ENCODE data around the gene ADAMTS10.
"Not testable (repeated sequence)": the region's sequence is repeated elsewhere in the genome, so short reads cannot be mapped to it uniquely, and the experiment has no call there.

ADAMTS10 gene

DNA sequence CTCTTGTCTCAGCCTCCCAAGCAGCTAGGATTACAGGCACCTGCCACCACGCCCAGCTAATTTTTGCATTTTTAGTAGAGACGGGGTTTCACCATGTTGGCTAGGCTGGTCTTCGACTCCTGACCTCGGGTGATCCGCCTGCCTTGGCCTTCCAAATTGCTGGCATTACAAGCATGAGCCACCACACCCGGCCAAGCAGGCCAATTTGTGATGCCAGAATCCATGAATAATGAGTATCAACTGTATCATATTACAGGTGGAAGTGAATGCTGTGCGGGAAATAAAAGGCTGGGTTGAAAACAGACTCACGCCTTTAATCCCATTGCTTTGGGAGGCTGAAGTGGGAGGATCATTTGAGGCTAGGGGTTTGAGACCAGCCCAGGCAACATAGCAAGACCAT lies 16.3 kb upstream of the ADAMTS10 start:
- no peak for DNase-seq (ENCODE audit: low spot score)

DNA sequence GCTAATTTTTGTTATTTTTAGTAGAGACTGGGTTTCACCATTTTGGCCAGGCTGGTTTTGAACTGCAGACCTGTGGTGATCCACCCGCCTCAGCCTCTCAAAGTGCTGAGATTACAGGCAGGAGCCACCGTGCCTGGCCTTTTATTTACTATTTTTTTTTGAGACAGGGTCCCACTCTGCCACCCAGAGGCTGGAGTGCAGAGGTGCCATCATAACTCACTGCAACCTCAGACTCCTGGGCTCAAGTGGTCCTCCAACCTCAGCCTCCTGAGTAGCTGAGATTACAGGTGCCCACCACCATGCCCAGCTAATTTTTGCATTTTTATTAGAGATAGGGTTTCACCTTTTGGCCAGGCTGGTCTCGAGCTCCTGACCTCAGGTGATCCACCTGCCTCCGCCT lies 12.4 kb upstream of the ADAMTS10 start:
- not testable (repeated sequence) for DNase-seq (ENCODE audit: low spot score)

DNA sequence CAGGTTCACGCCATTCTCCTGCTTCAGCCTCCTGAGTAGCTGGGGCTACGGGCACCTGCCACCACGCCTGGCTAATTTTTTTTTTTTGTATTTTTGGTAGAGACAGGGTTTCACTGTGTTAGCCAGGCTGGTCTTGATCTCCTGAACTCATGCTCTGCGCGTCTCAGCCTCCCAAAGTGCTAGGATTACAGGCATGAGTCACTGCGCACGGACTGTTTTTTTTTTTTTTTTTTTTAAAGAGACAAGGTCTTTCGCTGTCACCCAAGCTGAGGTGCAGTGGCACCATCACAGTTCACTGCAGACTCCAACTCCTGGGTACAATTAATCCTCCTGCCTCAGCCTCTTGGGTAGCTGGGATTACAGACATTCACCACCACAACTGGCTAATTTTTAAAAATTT lies 8.2 kb upstream of the ADAMTS10 start:
- DNase-seq (ENCODE audit: low spot score) = no peak

DNA sequence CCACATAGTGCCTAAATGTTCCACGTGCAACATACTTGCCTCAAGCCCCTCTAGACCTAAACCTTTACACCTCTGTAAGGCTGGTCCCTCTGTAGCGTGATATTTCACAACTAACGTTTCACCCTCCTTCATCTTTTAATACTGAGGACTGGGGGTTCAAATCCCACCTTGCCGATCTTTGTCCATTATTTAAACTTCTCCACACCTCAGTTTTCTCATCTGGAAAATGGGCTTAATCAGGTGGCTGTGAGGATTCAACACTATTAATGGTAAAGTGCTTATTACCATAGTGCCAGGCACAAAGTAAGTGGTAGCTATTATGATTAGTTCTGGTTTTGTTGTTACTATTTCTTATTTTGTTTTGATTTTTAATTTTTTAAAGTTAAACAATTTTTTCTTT lies 7.5 kb upstream of the ADAMTS10 start:
- no peak for DNase-seq (ENCODE audit: low spot score)

DNA sequence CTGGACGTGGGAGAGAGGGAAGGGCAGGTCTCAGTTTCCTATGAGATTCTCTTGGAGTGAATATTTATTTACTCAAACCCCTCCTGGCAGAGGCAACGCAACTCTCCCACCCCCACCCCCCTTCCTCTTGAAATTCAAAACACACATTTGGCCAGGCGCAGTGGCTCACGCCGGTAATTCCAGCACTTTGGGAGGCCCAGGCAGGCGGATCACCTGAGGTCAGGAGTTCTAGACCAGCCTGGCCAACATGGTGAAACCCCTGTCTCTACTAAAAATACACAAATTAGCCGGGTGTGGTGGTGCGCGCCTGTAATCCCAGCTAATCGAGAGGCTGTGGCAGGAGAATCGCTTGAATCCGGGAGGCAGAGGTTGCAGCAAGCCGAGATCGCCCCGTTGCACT lies 6.8 kb upstream of the ADAMTS10 start:
- not testable (repeated sequence) for DNase-seq (ENCODE audit: low spot score)

DNA sequence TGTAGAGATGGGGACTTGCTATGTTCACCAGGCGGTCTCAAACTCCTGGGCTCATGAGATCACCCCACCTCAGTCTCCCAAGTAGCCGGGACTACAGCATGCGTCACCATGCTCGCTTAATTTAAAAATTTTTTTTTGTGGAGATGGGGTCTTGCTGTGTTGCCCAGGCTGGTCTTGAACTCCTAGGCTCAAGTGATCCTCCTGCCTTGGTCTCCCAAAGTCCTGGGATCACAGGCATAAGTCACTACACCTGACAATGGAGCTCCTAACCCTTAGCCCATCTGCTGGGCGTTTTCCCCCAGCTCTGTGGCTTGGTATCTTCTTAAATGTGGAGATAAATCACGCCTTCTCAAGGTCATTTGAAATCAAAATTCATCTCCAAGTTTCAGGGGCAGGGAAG lies 6.3 kb upstream of the ADAMTS10 start:
- DNase-seq (ENCODE audit: low spot score) = no peak

DNA sequence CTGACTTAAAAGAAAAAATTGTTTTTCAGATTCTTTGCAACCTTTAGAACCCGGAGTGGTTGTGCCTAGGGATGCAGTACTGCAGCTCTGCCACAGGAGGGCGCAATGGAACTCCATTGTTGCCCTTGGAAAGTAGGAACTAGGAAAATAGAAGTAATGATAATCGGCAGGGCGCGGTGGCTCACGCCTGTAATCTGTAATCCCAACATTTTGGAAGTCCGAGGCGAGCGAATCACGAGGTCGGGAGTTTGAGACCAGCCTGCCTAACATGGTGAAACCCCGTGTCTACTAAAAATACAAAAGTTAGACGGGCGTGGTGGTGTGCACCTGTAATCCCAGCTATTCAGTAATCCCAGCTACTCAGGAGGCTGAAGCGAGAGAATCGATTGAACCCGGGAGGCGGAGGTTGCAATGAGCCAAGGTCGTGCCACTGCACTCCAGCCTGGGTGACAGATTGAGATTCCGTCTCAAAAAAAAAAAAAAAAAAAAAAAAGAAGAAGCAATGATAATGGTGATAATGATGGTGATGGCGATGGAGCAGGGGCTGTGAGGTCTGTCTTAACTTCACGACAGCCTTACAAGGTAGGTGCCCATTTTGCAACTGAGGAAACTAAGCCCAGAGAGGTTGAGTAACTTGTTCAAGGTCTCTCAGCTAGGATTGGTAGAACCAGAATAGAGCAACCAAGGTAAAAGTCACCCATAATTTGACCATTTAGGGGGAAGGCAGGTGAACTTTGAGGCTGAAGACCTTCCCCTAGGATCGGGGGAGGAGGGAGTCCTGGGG lies 5.5 kb upstream of the ADAMTS10 start:
- peak; percentile 68 for DNase-seq (ENCODE audit: low spot score)

DNA sequence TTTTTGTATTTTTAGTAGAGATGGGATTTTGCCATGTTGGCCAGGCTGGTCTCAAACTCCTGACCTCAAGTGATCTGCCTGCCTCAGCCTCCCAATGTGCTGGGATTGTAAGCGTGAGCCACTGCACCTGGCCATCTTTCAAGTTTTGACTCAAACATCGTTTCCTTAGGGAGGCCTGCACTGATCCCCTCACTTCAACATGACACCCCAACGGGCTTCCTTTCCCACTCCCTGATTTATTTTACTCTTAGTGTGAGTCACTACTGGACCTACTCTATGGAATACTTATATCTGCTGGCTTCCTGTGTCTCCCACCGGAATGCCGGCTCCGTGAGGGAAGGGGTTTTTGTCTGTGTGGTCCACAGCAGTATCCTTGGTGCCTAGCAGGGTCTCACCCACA lies 4.5 kb upstream of the ADAMTS10 start:
- DNase-seq (ENCODE audit: low spot score) = no peak

DNA sequence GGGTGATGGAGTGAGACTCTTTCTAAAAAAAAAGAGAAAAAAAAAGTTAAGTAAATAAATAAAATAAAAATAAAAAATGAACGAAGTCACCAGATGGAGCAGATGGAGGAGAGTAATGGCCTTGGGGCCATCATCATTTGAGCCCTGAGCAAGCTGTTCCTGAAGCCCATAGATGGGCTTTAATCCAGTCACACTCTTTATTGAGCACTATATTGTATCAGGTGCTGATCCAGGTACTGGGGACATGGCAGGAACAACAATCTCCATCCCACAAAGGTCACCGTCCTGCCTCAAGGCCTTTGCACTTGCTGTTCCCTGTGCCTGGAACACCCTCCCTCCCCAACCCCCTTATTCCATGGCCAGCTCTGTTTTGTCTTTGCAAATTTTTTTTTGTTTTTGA lies 3.9 kb upstream of the ADAMTS10 start:
- DNase-seq (ENCODE audit: low spot score) = no peak

DNA sequence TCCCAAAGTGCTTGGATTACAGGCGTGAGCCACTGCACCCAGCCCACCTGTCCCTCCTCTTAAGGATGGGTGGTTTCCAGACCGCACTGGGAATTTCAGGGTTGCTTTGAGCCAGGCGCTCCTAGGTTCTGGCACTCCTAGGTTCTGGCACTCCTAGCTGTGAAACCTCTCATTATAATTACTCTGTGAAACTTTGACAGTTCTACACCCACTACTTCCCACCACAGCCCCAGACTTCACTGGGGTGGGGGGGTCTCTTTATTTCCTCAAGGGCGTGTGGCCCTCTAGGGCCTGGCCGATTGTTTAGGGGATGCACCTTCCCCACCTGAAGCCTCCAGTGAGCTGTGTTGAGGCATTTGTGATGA lies 2.3 kb upstream of the ADAMTS10 start:
- DNase-seq (ENCODE audit: low spot score) = no peak

DNA sequence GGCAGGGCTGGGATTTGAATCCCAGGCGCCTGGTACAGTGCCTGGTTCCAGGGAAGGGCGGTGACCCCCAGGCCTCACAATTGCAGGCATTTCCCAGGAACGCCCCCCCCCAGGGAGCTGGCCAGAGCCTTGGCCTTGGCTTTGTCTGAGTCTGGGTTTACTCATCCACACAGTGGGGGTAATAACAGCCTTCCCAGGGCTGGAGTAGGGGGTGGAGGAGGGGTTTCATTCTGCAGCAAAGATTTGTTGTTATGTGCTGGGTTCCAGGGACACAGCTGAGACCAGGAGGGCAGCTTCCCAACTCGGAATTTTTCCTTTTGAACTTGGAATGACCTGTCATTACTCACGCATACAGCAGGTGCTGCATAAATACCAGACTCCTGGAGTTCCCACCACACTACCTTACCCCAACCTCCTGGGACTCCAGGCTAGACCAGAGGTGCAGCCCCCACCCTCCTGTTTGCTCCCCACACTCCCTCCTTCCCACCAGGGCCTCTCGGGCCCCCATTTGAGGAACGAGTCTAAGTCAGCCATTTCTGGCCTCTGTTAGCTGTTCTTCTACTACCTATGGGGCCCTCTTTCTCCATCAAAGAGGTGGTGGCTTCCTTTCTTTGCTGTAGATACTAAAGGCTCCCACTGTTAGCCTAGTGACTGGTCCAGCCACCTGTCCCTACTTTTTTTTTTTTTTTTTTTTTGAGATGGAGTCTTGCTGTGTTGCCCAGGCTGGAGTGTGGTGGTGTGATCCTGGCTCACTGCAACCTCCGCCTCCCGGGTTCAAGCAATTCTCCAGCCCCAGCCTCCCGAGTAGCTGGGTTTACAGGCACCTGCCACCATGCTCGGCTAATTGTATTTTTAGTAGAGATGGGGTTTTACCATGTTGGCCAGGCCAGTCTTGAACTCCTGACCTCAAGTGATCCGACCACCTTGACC lies 1.6 kb upstream of the ADAMTS10 start:
- DNase-seq (ENCODE audit: low spot score) = no peak

DNA sequence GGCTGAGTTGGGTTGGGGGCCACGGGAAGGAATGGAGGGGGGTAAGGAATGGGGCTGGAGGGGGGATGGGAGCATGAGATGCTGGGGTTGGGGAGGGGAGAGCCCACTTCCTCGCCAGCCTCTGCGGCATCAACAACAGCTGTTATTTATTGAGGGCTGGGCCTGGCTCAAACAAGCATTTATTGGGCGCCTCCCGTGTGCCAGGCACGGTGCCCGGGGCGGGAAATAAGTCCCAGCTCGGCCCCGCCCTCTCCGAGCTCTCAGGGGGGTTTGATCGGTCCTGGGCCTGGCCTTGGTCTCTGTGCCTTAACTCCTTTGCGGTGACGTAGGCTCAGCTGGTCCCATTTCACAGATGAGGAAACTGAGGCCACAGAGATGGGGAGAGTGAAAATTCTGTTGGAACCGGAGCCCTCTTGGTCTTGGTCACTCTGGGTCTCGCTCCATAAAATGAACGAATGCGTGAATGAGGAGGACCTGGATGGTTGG lies 919 bp upstream of the ADAMTS10 start:
- no peak for DNase-seq (ENCODE audit: low spot score)

DNA sequence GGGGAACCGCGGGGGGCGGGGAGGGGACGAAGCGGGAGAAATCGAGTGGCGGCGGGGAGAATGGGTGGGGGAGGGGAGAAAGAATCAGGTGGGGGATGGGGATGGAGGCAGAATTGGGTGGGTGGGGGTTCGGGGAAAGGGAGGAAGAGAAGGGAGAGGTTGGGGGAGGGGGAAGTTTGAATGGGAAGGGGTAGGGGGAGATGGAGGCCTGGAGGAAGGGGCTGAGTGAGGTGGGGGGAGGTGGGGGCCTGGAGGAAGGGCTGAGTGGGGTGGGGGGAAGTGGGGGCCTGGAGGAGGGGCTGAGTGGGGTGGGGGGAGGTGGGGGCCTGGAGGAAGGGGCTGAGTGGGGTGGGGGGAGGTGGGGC lies 403 bp upstream of the ADAMTS10 start:
- peak; percentile 63 for DNase-seq (ENCODE audit: low spot score)

DNA sequence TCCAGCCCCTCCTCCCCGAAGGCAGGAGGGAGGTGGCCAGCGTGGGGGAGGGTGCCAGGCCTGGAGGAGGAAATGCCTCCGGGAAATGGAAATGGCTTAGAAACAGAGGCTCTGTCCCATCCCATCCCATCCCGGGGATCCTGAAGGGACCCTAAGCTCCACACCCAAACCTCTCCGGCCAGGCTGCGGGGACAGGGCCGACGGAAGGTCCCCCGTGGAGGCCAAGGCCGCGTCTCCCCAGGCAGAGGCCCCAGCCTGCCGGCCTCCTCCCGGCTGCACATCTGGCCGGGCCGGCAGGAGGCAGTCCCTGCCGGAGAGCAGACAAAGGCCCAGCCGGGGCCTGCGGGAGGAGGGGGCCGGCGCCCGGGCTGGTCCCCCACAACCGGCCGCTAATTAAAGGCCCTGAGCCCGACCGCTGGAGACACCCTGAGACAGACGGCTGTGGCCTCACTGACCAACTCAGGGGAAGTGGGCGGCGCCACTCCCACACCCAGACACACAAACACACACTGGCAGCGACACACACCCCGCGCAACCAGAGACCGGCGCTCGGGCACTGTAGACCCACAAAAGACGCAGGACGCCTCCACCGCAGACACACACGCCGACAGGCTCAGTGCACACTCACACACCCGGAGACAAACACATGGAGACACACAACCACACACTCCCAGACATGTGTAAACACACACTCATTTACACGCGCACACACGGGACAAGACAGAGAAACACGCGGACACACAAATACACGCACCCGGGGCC lies 1.1 kb downstream of the ADAMTS10 start:
- DNase-seq (ENCODE audit: low spot score) = peak; percentile 90

DNA sequence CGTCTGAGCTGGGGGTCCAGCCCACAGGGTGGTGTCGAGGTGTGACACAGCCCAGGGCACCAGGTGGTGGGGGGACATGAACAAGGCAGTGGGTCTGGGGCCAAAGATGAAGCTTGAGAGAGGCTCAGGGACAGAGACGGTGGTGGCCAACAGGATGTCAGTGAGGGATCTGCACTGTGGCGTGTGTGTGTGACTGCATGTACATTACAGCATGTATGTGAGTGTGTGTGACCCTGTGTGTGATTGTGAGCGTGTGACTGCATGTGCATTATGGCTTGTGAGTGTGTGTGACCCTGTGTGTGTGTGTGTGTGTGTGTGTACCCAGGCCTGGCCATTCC lies 1.6 kb downstream of the ADAMTS10 start:
- DNase-seq (ENCODE audit: low spot score) = no peak

DNA sequence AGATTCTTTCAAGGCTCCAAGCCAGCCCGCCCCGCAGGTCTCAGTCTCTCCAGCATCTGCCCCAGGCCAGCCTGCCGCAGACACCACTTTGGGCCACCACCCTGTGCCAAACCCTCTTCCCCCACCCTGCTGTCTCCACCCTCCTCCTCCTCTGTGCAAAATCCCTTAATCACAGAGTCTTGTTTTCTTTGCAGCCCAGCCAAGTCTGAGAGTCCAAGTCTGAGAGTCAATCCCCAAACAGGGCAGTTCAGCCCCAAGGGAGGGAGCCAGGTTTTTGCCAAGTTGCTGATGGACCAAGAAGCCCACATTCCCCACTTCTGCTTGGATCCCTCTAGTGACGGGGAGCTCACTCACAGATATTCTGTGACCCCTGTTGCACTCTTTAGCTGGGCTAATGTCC lies 3.1 kb downstream of the ADAMTS10 start:
- no peak for DNase-seq (ENCODE audit: low spot score)

DNA sequence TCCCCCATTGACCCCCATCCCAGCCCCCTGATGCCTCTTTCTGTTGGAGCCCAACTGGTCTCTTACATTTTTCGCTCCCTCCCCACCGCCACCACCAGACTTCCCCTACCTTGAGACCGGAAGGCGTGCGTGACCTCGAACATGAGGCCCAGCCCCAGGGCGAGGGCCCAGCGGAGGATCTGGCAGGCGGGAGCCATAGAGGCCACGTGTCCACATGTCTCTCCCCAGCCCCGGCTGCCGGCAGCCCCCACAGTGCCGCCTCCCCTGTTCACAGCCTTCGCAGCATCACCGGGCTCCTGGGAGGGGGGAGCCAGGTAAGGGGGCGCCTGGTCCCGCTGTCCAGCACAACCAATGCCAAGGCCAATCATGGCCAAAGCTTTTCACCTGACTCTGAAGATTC lies 5.0 kb downstream of the ADAMTS10 start:
- DNase-seq (ENCODE audit: low spot score) = no peak

DNA sequence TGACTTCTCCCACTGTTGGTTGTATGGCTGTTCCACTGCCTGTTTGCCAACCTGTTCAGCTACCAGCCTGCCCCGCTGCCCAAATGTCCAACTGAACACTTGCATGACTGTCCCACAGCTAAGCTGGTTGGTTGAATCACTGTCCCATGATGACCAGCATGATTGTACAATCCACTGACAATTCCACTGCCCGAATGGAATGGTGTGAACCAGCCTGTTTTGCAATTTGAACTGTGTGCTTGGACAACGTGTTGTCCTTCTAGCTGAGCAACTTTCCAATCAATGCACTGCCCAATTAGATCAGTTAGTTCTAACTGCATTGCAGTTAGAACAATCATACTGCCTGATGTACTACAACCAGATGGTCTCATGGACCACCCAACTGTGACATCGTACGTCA lies 8.7 kb downstream of the ADAMTS10 start:
- DNase-seq (ENCODE audit: low spot score) = no peak

DNA sequence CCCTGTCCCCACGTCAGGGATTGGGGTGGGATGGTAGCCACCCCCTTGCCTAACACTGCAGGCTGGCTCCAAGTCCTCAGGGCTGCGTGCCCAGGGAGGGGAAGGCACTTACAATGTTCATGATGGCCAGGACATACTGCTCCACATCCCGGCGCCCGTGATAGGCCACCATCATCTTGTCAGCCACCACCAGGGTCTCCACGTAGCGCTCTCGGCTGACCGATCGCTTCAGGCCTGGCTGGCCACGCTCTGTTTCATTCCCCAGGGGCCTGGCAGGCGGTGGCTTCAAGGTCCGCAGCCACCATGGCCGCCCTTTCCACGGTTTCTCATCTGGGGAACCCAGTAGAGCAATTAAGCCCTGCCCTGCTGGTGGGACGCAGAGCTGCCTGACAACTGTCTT lies 9.7 kb downstream of the ADAMTS10 start:
- DNase-seq (ENCODE audit: low spot score) = no peak

DNA sequence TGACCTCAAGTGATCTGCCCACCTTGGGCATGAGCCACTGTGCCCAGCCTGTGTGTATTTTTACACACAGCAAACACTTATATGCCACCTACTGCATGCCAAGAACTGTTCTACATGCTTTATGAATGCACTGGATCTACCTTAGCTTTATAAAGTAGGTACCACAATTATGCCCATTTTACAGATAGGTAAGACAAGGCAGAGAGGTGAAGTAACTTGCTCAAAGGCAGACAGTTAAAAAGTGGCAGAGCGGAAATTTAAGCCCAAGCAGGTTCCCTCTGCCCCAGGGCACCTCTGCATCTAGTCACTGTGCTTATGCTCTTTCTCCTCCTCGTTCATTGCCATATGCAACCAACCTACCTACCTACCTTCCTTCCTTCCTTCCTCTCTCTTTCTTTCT lies 10.5 kb downstream of the ADAMTS10 start:
- DNase-seq (ENCODE audit: low spot score) = no peak

DNA sequence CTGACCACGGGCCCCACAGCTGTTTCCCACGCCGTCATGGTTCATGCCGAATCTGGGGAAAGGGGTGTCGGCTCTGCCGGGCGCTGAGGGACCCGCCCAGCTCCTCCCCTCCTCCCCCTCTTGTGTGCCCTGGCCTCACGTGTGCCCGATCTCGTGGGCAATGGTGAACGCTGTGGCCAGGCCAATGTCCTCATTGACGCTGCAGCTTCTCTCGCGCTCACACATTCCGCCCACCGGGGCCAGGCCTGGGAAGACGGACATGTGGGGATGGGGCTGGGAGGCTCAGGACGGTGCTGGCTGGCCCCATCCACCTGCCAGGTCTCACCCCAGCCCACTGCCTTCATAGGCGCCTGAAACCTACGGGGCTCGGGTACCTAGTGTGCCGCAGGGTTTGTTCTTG lies 14.3 kb downstream of the ADAMTS10 start:
- no peak for DNase-seq (ENCODE audit: low spot score)

DNA sequence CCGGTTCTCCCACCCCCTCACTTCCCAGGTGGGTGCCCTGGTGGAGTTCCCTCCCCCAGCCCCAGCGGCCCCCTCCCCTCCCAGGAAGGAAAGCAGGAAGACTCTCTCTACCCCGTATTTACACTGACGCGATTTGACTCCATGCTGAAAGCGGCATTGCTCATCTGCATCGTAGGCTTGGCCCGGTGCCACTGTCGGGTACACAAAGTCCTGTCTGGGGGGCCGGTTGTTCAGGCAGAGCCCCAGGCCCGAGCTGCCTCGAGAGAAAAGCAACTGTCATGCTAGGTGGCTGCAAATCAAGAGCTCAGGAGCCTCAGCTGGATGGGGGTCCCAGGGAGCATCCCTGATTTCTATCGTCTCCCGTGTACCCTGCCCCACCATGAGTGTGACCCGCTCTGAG lies 14.9 kb downstream of the ADAMTS10 start:
- no peak for DNase-seq (ENCODE audit: low spot score)

DNA sequence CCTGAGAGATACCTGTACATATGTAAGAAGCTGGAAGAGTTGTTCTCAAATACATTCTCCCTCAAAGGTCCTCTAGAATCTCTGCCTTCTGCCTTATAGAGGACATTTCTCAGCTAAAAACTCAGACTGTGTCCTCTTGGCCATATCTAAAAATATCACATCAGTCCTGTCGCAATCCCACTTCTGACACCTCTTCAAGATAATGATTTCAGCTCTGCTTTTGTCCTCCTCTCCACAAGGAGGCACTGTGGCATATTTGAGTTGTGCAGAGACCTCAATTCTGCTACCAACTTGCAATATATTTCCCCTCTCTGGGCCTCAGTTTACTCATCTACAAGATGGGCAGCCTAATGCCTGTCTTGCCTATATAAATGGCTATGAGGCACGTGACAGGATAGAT lies 16.6 kb downstream of the ADAMTS10 start:
- no peak for DNase-seq (ENCODE audit: low spot score)

Measured in iPS-NIHi11 (cell line).